Measurements from ENCODE around the gene ASAH2B.
A peak's percentile ranks its signal among the peaks of the same experiment; 100 is the strongest.

The ASAH2B gene

DNA sequence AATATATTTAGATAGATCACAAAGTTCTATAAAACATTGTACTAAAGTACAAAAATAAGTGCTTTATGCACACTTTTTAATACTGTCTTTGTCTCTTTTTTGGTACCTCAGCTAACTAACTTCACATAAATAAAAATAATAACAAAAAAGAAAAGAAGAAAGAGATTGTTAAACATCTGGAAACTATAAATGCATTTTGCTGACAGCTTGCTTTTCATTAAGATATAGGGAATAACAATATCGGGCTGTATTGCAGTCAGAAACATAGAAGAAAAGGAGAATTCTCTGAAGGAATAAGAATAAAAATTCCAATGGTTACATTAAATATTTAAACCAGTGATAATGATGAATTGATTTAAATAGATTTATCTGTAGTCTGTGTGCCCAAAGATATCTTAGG, 59.9 kb downstream of the ASAH2B start:
- Histone ChIP-seq H3K4me3 (ENCODE audit: extremely low read depth, insufficient read depth, low read length, poor library complexity, severe bottlenecking) (no peak overlapping the region), H3K9me3 (ENCODE audit: control insufficient read depth, low read length) (no peaks in the 10 kb centered on the region), H3K36me3 (ENCODE audit: control insufficient read depth, insufficient read depth, low read length) (no peaks in the 10 kb centered on the region), H3K4me1 (ENCODE audit: control insufficient read depth, insufficient read depth, low read length, poor library complexity, severe bottlenecking) (no peaks in the 10 kb centered on the region), H3K27ac (ENCODE audit: low read depth, low read length, severe bottlenecking) (no peak overlapping the region)
- WGBS, 2 experiments (ENCODE audit: insufficient coverage in 2 of 2), result no CpG with 5 or more reads among the region's 1 CpG

GRCh38 chr10:50805981-50806622, 66.4 kb downstream of the ASAH2B start:
- H3K9me3 ChIP-seq (ENCODE audit: control insufficient read depth, low read length), result no peaks in the 10 kb centered on the region
- WGBS, 2 experiments (ENCODE audit: insufficient coverage in 2 of 2), result 43 to 100% methylated on average over 1 of the region's 2 CpGs
- no peak overlapping the region for H3K27ac ChIP-seq (ENCODE audit: low read depth, low read length, severe bottlenecking)
- H3K4me1 ChIP-seq (ENCODE audit: control insufficient read depth, insufficient read depth, low read length, poor library complexity, severe bottlenecking), result no peaks in the 10 kb centered on the region
- no peaks in the 10 kb centered on the region for H3K36me3 ChIP-seq (ENCODE audit: control insufficient read depth, insufficient read depth, low read length)
- H3K4me3 ChIP-seq (ENCODE audit: extremely low read depth, insufficient read depth, low read length, poor library complexity, severe bottlenecking), result no peak overlapping the region

DNA sequence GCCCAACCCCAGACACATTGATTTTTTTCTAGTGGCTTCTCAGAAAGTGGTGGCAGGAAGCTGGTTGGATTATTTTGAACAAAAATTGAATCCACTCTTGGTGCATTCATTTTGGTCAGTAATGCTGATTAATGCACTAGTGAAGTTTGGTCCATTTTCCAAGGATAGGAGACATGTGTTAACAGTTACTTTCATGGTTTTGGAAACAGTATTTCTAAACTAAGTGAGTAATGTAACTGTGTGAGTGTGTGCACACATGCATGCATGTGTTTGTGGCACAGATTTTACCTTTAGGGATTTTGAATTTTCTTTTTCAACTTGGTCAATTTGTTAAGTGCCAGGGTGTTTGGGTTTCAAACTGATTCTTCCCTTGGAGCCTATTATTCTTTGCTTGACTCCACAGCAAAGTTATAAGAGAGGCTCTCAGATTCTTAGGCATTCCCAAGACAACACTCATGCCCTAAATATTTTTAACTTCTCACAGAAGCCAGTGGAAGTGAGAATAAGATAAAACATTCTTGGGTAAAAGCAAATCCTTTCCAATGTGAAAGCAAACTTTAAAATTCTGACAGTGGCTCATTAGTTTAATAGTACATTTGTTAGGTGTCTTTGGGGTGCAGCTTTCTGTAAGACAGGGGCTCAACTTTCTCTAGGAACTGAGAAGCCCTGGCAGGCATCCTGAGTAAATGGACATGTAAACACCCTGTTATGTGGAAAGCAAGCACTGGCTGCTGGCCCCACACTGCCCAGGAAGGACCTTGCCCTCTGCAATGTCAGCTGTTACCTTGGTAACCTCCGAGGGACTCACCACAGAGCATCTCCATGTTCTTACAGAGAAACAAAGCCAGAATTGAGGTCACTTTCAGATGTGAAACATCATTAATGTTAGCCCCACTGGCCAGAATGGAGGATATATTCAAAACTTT, 68.4 kb downstream of the ASAH2B start:
- H3K9me3 ChIP-seq (ENCODE audit: control insufficient read depth, low read length), result no peaks in the 10 kb centered on the region
- no peaks in the 10 kb centered on the region for H3K4me1 ChIP-seq (ENCODE audit: control insufficient read depth, insufficient read depth, low read length, poor library complexity, severe bottlenecking)
- H3K36me3 ChIP-seq (ENCODE audit: control insufficient read depth, insufficient read depth, low read length), result no peaks in the 10 kb centered on the region
- H3K4me3 ChIP-seq (ENCODE audit: extremely low read depth, insufficient read depth, low read length, poor library complexity, severe bottlenecking), result no peak overlapping the region
- H3K27ac ChIP-seq (ENCODE audit: low read depth, low read length, severe bottlenecking), result peak overlapping the region; percentile 72
- WGBS, 2 experiments (ENCODE audit: insufficient coverage in 2 of 2), result 25% methylated on average over 1 of the region's 1 CpG; no CpG with 5 or more reads in 1 of the 2 experiments
